ENCODE data around the gene FCHSD2. TPM values are rescaled to one million over a fixed set of nuclear protein-coding genes. Genes with fewer than 3 reads are reported as not detected.

Gene FCHSD2
- total and polyA plus RNA-seq, 4 donors = 14.7 to 41.6 (median 32.6) TPM

GRCh38 chr11:72899238-72899637 is 242.9 kb downstream of the FCHSD2 start:
- no peaks in the 10 kb centered on the region for H3K27me3 ChIP-seq (ENCODE audit: control insufficient read depth in 3 of 3, insufficient read depth in 3 of 3, low read length in 2 of 3)
- no peak overlapping the region for H3K9ac ChIP-seq (ENCODE audit: insufficient read depth in 1 of 2, low read length in 2 of 2)
- H3K9me3 ChIP-seq (ENCODE audit: control insufficient read depth in 4 of 4, insufficient read depth in 3 of 4, low read length in 3 of 4) = no peaks in the 10 kb centered on the region
- DNase-seq (no peak), ATAC-seq (ENCODE audit: insufficient read depth, low FRiP score) (no peak)
- peaks cover 0 to 6% (median 2%) of the 10 kb centered on the region in 4 donors for H3K36me3 ChIP-seq (ENCODE audit: control insufficient read depth in 4 of 4, insufficient read depth in 4 of 4, low read length in 4 of 4)
- no peak overlapping the region for H3K4me3 ChIP-seq
- 81 to 91% methylated on average over 2 of the region's 2 CpGs for WGBS, 2 donors
- no peak overlapping the region for H3K27ac ChIP-seq (ENCODE audit: low read depth in 1 of 2, low read length in 1 of 2)
- no peaks in the 10 kb centered on the region for H3K4me1 ChIP-seq (ENCODE audit: control insufficient read depth in 5 of 5, insufficient read depth in 5 of 5, low read length in 5 of 5)
- TF ChIP-seq CTCF (IDR thresholded peaks at IDR 0.05; ENCODE audit: control extremely low read depth, extremely low read depth) = no peak

- no peak overlapping the region for H3K4me3 ChIP-seq
- H3K9ac ChIP-seq (ENCODE audit: insufficient read depth in 1 of 2, low read length in 2 of 2) = no peak overlapping the region
- no peak for TF ChIP-seq CTCF (IDR thresholded peaks at IDR 0.05; ENCODE audit: control extremely low read depth, extremely low read depth)
- no peak overlapping the region for H3K27ac ChIP-seq (ENCODE audit: low read depth in 1 of 2, low read length in 1 of 2)
- H3K9me3 ChIP-seq (ENCODE audit: control insufficient read depth in 4 of 4, insufficient read depth in 3 of 4, low read length in 3 of 4) = no peaks in the 10 kb centered on the region
- no peaks in the 10 kb centered on the region for H3K27me3 ChIP-seq (ENCODE audit: control insufficient read depth in 3 of 3, insufficient read depth in 3 of 3, low read length in 2 of 3)
- no peak for DNase-seq
- no peaks in the 10 kb centered on the region for H3K4me1 ChIP-seq (ENCODE audit: control insufficient read depth in 5 of 5, insufficient read depth in 5 of 5, low read length in 5 of 5)
- H3K36me3 ChIP-seq (ENCODE audit: control insufficient read depth in 4 of 4, insufficient read depth in 4 of 4, low read length in 4 of 4) = peaks cover 0 to 4% (median 0%) of the 10 kb centered on the region in 4 donors
- ATAC-seq (ENCODE audit: insufficient read depth, low FRiP score) = no peak
Measured at GRCh38 chr11:72897506-72897905, 244.6 kb downstream of the FCHSD2 start.

GRCh38 chr11:72896431-72896830 is 245.7 kb downstream of the FCHSD2 start:
- DNase-seq (no peak), ATAC-seq (ENCODE audit: insufficient read depth, low FRiP score) (no peak)
- Histone ChIP-seq H3K9me3 (ENCODE audit: control insufficient read depth in 4 of 4, insufficient read depth in 3 of 4, low read length in 3 of 4) (no peaks in the 10 kb centered on the region), H3K9ac (ENCODE audit: insufficient read depth in 1 of 2, low read length in 2 of 2) (no peak overlapping the region), H3K36me3 (ENCODE audit: control insufficient read depth in 4 of 4, insufficient read depth in 4 of 4, low read length in 4 of 4) (peaks cover 0 to 4% (median 0%) of the 10 kb centered on the region in 4 donors), H3K27me3 (ENCODE audit: control insufficient read depth in 3 of 3, insufficient read depth in 3 of 3, low read length in 2 of 3) (no peaks in the 10 kb centered on the region), H3K4me3 (no peak overlapping the region), H3K4me1 (ENCODE audit: control insufficient read depth in 5 of 5, insufficient read depth in 5 of 5, low read length in 5 of 5) (no peaks in the 10 kb centered on the region), H3K27ac (ENCODE audit: low read depth in 1 of 2, low read length in 1 of 2) (no peak overlapping the region)
- WGBS, 2 donors = 82 to 83% methylated on average over 1 of the region's 1 CpG
- no peak for TF ChIP-seq CTCF (IDR thresholded peaks at IDR 0.05; ENCODE audit: control extremely low read depth, extremely low read depth)

GRCh38 chr11:72890881-72891280 is 251.2 kb downstream of the FCHSD2 start:
- Histone ChIP-seq H3K36me3 (ENCODE audit: control insufficient read depth in 4 of 4, insufficient read depth in 4 of 4, low read length in 4 of 4) (peaks cover 9 to 26% (median 10%) of the 10 kb centered on the region in 4 donors), H3K4me1 (ENCODE audit: control insufficient read depth in 5 of 5, insufficient read depth in 5 of 5, low read length in 5 of 5) (no peaks in the 10 kb centered on the region), H3K4me3 (no peak overlapping the region), H3K27me3 (ENCODE audit: control insufficient read depth in 3 of 3, insufficient read depth in 3 of 3, low read length in 2 of 3) (no peaks in the 10 kb centered on the region), H3K27ac (ENCODE audit: low read depth in 1 of 2, low read length in 1 of 2) (no peak overlapping the region), H3K9ac (ENCODE audit: insufficient read depth in 1 of 2, low read length in 2 of 2) (no peak overlapping the region), H3K9me3 (ENCODE audit: control insufficient read depth in 4 of 4, insufficient read depth in 3 of 4, low read length in 3 of 4) (no peaks in the 10 kb centered on the region)
- DNase-seq (no peak), ATAC-seq (ENCODE audit: insufficient read depth, low FRiP score) (no peak)
- no peak for TF ChIP-seq CTCF (IDR thresholded peaks at IDR 0.05; ENCODE audit: control extremely low read depth, extremely low read depth)
- WGBS, 2 donors = 93 to 98% methylated on average over 2 of the region's 2 CpGs
